Measurements from ENCODE around the gene ABCC9. TPM values are rescaled to one million over a fixed set of nuclear protein-coding genes. Genes with fewer than 3 reads are reported as not detected.

The ABCC9 gene
- total and polyA plus RNA-seq, 10 donors, result 0.42 to 21.8 (median 14.2) TPM

DNA sequence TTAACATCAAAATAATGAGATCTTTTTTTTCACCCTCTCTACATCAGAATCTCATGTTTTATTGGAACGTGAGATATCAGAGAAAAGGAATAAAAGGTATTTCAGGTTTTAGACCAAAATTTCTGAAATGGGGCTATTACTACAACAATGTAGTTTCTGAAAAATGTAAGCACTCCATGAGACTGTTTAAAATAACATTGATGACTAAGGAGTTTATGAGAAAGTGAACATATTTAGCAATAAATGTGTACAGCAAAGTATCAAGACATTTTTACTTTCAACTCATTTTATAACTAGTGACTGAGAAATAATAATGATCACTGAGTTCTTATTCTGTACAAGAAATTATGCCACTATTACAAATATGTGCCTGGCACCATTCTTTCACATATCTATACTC, 39.3 kb upstream of the ABCC9 start:
- Histone ChIP-seq H3K36me3 (no peaks in the 10 kb centered on the region), H3K9me3 (no peaks in the 10 kb centered on the region), H3K4me3 (no peak overlapping the region), H3K27ac (no peak overlapping the region), H3K27me3 (replicated peaks in 1 of 7) (no peaks in the 10 kb centered on the region), H3K4me1 (no peaks in the 10 kb centered on the region)
- no peak for TF ChIP-seq POLR2AphosphoS5 (IDR thresholded peaks at IDR 0.05)
- no peak for TF ChIP-seq POLR2A (IDR thresholded peaks at IDR 0.05)
- TF ChIP-seq, protein P1, sequence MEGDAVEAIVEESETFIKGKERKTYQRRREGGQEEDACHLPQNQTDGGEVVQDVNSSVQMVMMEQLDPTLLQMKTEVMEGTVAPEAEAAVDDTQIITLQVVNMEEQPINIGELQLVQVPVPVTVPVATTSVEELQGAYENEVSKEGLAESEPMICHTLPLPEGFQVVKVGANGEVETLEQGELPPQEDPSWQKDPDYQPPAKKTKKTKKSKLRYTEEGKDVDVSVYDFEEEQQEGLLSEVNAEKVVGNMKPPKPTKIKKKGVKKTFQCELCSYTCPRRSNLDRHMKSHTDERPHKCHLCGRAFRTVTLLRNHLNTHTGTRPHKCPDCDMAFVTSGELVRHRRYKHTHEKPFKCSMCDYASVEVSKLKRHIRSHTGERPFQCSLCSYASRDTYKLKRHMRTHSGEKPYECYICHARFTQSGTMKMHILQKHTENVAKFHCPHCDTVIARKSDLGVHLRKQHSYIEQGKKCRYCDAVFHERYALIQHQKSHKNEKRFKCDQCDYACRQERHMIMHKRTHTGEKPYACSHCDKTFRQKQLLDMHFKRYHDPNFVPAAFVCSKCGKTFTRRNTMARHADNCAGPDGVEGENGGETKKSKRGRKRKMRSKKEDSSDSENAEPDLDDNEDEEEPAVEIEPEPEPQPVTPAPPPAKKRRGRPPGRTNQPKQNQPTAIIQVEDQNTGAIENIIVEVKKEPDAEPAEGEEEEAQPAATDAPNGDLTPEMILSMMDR (IDR thresholded peaks at IDR 0.05 in 8 of 11, conservative IDR thresholded peaks at IDR 0.05 in 3 of 11), result no peak
- DNase-seq, result no peak
- intact Hi-C loops (cut with DNase I; ENCODE audit: low total_unique reads), result no loop called here
- WGBS, 5 donors, result 78 to 93% (median 86%) methylated on average over 1 of the region's 1 CpG

DNA sequence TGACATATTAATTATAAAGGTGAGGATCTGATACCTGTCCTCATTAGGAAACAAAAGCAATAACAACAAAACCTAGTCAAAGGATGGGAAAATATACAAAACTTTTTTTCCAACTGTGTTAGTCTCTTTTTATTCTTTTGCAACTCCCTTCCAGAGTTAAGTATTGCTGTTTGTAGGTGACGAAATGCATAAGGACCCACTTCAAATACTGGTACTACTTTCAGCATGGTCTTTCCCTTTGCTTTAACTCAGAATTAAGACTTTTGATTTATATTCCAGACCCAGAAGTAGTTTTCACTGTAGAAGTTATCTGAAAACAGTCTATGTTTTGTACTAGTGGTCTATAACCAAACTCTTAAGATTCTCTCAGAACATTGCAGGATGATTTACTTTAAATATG, 34.1 kb upstream of the ABCC9 start:
- no peaks in the 10 kb centered on the region for H3K27me3 ChIP-seq (replicated peaks in 1 of 7)
- 74 to 83% (median 75%) methylated on average over 1 of the region's 1 CpG for WGBS, 5 donors
- H3K27ac ChIP-seq, result no peak overlapping the region
- no peak for TF ChIP-seq POLR2AphosphoS5 (IDR thresholded peaks at IDR 0.05)
- no peak for TF ChIP-seq POLR2A (IDR thresholded peaks at IDR 0.05)
- TF ChIP-seq, protein P1 (IDR thresholded peaks at IDR 0.05 in 8 of 11, conservative IDR thresholded peaks at IDR 0.05 in 3 of 11), result no peak
- intact Hi-C loops (cut with DNase I; ENCODE audit: low total_unique reads), result no loop called here
- no peaks in the 10 kb centered on the region for H3K36me3 ChIP-seq
- DNase-seq, result no peak
- H3K4me3 ChIP-seq, result no peak overlapping the region
- no peaks in the 10 kb centered on the region for H3K9me3 ChIP-seq
- no peaks in the 10 kb centered on the region for H3K4me1 ChIP-seq

DNA sequence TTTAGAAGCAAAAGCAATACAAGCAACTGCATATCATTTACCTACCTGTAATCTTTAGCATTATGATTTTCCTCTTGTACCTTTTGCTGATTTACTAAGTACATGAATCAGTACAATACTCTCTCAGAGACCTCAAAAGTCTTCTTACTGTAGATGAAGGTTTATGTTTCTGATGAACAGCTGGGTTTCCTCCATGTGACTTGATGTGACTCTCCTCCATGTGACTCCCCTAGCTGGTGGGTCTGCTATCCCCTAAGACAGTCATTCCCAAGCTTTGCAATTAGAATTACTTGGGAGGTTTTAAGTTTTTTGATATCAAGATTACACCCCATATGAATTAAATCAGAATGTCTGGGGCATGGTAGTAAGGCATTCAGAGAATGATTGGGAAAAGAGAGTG, 32.0 kb upstream of the ABCC9 start:
- no peak overlapping the region for H3K27ac ChIP-seq
- H3K4me1 ChIP-seq, result no peaks in the 10 kb centered on the region
- no peaks in the 10 kb centered on the region for H3K27me3 ChIP-seq (replicated peaks in 1 of 7)
- no peak overlapping the region for H3K4me3 ChIP-seq
- TF ChIP-seq POLR2A (IDR thresholded peaks at IDR 0.05) (no peak), POLR2AphosphoS5 (IDR thresholded peaks at IDR 0.05) (no peak)
- TF ChIP-seq, protein P1 (IDR thresholded peaks at IDR 0.05 in 8 of 11, conservative IDR thresholded peaks at IDR 0.05 in 3 of 11), result no peak
- DNase-seq, result no peak
- intact Hi-C loops (cut with DNase I; ENCODE audit: low total_unique reads), result no loop called here
- peaks cover 0 to 2% (median 0%) of the 10 kb centered on the region in 8 donors for H3K9me3 ChIP-seq
- H3K36me3 ChIP-seq, result no peaks in the 10 kb centered on the region

DNA sequence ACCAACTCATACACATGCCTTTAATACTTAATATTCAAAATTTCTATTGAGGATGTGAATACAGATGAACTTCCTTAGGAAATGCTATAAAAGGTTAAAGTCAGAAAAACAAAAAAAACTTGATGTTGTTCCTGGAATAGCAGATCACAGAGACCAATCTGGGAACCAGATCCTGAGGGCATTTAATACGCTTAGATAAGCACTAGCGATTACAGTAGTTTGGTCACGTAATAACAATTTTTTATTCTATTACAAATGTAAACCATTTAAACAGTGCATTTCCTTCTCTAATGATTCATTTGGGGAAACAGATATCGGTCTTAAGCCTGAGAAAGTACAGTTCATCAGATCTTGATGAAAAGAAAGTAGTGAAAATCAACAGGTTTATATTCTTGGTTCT, 30.8 kb upstream of the ABCC9 start:
- TF ChIP-seq POLR2A (IDR thresholded peaks at IDR 0.05), result no peak
- TF ChIP-seq POLR2AphosphoS5 (IDR thresholded peaks at IDR 0.05), result no peak
- TF ChIP-seq, protein P1 (IDR thresholded peaks at IDR 0.05 in 8 of 11, conservative IDR thresholded peaks at IDR 0.05 in 3 of 11), result no peak
- Histone ChIP-seq H3K27me3 (replicated peaks in 1 of 7) (no peaks in the 10 kb centered on the region), H3K4me1 (no peaks in the 10 kb centered on the region), H3K27ac (no peak overlapping the region), H3K36me3 (no peaks in the 10 kb centered on the region), H3K9me3 (peaks cover 0 to 8% (median 0%) of the 10 kb centered on the region in 8 donors), H3K4me3 (no peak overlapping the region)
- 81 to 90% (median 86%) methylated on average over 4 of the region's 4 CpGs for WGBS, 5 donors
- intact Hi-C loops (cut with DNase I; ENCODE audit: low total_unique reads), result no loop called here
- no peak for DNase-seq

Data from spleen (tissue), 11 donors.